Activated effector memory CD4-positive, alpha-beta T cell treated with anti-CD3 and anti-CD28 coated beads, Interleukin-2, amount 50 U/mL, for 16 hours (primary cell): ENCODE data around the gene ATP13A1.
A peak's percentile ranks its signal among the peaks of the same experiment; 100 is the strongest.

ENCODE experiments used
- DNase-seq: peaks from one replicate; pipeline ENCODE4 v3.0.0-alpha.2; 2020

The ATP13A1 gene

GRCh38 chr19:19642506-19643157, 20.8 kb downstream of the ATP13A1 start:
- DNase-seq, result peak; percentile 79

GRCh38 chr19:19637523-19638251, 25.8 kb downstream of the ATP13A1 start:
- no peak for DNase-seq

DNA sequence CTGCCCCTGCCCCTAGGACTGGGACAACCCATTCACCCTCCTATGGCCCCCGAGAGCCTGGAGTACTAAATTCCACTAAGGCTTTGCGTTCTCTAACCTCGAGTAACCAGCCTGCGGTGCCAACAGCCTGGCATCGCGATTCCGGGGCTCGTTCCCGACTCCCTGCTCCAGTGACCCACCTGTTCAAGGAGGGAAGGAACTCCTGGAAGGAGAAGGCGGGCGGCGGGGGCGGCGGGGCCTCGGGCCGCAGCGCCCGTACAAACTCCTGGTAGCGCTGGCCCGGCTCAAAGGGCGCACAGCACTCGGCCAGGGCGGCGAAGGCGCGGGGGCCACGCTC, 26.3 kb downstream of the ATP13A1 start:
- DNase-seq, result no peak

DNA sequence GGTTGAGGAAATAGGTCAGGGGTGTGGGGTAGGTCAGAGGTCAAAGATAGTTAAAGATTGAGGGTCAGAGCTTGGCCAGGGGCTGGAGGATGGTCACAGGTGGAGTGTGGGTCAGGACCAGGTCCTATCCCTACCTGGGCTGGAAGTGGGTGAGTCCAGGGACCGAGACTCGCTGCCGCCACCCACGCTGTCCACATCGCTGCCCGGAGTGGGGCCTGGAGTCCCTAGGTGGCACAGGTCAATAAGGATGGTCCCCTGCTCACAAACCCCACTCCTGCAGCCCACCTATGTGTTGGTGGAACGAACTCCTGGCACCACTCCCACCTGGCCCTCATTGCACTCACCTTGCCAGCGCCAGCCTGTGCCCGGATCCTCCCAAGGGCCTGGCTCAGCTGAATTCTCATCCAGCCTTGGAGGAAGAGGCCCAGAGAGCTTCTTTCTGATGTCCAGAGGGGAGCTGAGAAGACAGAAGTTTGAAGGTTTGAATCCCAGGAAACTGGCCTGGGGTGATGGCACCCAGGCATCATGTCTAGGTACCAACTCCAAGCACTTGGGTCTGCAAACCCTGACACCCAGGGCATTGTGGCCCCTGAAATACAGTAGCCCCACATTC, 26.8 kb downstream of the ATP13A1 start:
- no peak for DNase-seq

- DNase-seq, result no peak
These were observed 28.2 kb downstream of the ATP13A1 start for GRCh38 chr19:19635313-19635702.

DNA sequence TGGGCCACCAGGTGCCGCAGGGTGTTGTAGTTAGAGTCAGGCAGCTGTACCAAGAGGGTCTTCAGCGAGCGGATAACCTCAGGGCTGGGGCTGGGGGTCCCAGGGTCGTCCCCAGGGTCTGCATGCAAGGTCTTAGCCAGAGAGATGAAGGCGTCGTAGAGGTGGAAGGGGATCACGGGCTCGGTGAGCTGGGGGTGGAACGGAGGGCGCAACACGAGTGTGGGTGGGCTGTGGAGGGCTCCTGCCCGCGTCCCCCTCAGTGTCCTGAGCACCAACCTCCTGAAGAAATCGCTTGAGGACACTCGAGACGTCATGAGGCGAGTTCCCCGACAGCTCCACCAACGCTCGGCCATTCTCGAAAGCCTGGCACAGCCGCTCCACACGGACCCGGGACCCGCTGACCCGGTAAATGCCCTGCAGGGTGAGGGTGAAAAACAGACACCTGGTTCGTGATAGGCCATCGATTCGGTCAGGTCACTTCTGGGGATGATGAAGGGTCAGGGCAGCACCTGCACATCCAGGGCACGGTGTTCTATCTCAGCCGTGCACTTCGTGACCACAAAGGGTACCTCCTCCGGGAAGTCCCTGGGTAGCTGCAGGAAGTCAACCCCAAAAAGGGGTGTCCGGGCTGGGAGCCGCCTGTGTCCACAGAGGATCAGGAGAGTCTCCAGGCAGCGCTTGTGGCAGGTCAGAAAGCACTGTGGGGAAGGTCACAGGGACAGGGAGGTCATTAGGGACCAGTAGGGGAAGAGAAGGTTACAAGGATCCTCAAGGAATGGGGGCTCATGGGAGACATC, 28.8 kb downstream of the ATP13A1 start:
- DNase-seq, result no peak

- no peak for DNase-seq
These were observed 29.6 kb downstream of the ATP13A1 start for GRCh38 chr19:19633711-19634515.

GRCh38 chr19:19632661-19633060, 30.8 kb downstream of the ATP13A1 start:
- DNase-seq, result no peak

DNA sequence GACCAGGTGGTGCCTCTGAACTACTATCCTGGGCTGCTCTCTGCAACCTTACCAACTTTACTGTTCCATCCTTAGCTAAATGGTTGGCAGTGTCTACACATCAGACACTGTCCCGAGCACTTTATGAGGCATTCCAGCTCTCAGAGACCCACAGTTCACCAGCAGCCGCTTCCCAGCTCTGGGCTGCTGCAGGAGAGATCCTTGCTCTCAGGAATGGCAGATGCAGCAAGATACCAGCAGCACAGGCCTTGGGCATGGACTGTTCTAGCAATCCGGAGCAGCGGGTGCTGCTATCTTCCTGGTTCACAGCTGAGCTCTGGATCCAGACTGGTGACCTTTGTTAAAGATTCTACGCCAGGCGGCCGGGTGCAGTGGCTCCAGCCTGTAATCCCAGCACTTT, 32.1 kb downstream of the ATP13A1 start:
- DNase-seq, result no peak

DNA sequence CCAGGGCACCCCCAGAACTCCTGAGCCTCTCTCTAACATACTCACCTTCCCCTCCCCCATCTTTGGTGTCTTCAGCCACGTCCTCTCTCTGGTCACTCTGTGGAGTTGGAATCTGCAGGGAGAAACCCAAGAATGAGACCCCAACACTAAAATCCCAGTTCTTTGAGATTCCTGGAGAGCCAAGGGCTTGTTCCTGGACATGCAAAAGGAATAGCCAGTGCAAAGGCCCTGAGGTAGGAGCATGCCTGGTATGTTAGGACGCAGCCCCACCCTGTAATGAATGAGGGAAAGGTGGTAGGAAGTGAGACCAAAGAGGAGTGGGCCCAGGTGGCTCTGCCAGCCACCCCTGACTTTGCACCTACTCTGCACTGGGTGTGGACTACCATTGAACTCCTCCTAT, 33.0 kb downstream of the ATP13A1 start:
- DNase-seq, result no peak

DNA sequence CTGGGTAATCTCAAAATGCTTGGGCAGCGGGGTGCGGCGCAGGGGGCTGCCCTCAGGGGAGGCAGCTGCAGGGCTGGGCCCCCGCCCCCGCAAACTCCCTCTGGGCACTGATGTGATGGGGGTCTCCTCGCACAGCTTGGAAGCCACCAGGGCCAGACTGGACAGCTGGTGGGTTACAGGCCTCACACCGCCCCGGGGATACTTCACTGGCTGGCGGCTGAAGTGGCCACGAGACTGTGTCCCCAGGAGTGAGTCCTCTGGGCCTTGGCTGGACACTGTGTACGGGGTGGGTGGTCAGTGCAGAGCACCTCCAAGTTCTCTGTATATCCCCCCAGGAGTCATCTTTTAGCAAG, 33.4 kb downstream of the ATP13A1 start:
- no peak for DNase-seq

- DNase-seq, result peak; percentile 82
These were observed 34.9 kb downstream of the ATP13A1 start for GRCh38 chr19:19628501-19629134.

DNA sequence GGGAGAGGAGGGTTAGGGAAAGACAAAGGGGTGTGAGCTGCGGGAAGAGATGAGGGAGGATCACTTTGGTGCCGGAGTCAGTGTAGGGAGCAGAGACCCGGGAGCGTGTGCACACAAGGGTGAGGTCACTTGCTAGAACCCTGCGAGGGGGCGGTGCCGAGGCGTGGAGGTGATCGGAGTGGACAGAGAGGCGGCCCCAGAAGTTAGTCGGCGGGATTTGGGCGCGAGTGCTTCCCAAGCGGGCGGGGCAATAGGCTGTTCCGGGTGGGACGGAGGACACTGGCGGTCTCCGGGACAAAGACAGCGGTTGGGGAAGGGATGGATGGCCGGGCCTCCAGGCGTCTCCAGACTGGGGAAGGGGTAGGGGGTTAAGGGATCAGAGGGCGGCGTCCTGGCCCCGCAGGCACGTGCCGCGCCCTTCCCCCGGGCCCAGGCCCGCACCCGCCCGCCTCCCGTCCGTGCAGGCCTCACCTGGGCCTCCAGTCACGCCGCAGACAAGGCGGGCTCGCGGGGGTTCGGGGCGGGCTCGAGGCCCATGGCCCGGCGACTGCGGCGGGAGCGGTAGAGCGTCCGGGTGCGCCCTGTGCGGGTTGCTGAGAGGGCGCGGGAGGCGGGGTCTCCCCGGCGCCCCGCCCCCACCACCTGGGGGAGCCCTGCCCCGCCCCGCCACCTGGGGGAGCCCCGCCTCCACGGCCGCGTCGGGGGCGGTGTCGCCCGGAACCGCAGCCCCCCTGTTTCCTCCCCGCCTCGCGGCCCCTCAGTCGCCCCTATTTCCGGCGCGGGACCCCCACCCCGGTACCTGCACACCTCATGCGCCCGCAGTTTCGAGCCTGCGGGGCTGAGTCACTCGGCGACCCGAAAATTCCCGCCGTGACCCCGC, 35.6 kb downstream of the ATP13A1 start, which contains the start of gene LPAR2:
LPAR2 (minus strand) TSS at position 600 of the 880 bp plus-strand sequence. CDS start 945 bp downstream, outside the sequence.
- peak; percentile 92 for DNase-seq

GRCh38 chr19:19626516-19627472, 36.7 kb downstream of the ATP13A1 start:
- DNase-seq, result no peak

DNA sequence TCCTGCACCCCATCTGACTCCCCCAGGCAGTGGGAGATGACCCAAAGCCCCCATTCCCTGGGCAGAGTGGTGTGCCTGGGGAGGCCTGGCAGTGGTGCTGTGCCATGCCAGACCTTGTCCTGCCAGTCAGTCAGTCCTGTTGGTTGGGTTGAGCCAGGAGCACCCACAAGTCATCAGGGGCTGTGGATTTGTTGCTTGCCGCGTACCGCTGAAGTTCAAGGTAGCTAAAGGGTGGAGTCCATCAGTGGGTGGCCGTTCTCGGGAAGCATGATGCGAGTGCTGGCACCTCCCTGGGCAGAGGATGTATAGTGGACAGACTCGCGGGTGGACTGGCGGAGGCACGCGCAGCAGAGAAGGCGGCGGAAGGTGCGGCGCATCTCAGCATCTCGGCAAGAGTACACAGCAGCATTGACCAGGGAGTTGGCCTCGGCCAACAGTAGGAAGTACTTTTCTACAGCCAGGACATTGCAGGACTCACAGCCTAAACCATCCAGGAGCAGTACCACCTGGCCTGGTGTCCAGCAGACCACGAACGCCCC, 39.4 kb downstream of the ATP13A1 start:
- DNase-seq, result no peak

- DNase-seq, result no peak
These were observed 40.1 kb downstream of the ATP13A1 start for GRCh38 chr19:19623383-19623782.

GRCh38 chr19:19619849-19620210, 43.6 kb downstream of the ATP13A1 start:
- DNase-seq, result no peak

DNA sequence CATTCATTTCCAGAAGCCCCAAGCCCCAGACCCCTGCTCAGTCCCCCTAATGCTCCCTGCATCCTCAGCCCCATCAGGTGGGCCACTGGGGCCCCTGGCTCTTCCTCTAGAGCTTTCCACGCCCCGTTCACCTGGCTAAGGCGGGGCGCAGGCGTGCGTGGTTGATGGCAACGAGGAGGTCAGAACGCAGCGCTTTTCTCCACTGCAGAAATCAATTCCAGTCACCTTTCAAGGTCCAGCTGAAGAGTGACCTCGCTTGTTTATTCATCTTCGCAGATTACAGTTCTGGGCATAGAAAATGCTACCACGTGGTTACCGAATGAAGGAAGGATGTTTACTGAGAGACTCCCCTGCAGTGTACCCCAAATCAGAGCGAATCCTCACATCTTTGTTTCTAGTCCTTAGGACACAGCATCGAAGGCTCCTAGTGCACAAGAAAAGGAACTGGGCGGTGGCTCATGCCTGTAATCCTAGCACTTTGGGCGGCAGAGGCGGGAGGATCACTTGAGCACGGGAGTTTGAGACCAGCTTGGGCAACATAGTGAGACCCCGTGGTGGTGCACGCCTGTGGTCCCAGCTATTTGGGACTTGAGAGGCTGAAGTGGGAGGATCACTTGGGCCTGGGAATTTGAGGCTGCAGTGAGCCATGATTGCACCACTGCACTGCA, 44.2 kb downstream of the ATP13A1 start:
- DNase-seq, result no peak
